Pancreas (tissue), 10 donors: ENCODE data around the gene MON2. TPM values are rescaled to one million over a fixed set of nuclear protein-coding genes. Genes with fewer than 3 reads are reported as not detected.
A peak's percentile ranks its signal among the peaks of the same experiment; 100 is the strongest.
"Not testable (repeated sequence)": the region's sequence is repeated elsewhere in the genome, so short reads cannot be mapped to it uniquely, and the experiment has no call there.

Experiments
- ATAC-seq, 4 donors: fragments of 200-7000 bp; cut with Tn5 transposase; one replicate each; pipeline versions ENCODE4 v1.8.0 to v1.9.1; 2020; ENCODE audit warnings: mild to moderate bottlenecking in 4 of 4, moderate library complexity in 4 of 4
- DNase-seq, 6 donors: peaks; one replicate each; pipeline ENCODE4 v3.0.0-alpha.2; 2020
- FAIRE-seq: peaks from 2 replicates; lab custom pipeline; 2012; peaks lifted over from hg19 to GRCh38; lab: Jason Lieb, UNC
- H3K27ac ChIP-seq, 4 donors: fragments of 200-600 bp; sonication (generic); 1 replicate in 3 of 4; 2 replicates in 1 of 4; pipeline versions ENCODE4 v1.5.0 to v1.8.0; 2020
- H3K27me3 ChIP-seq, 4 donors: fragments of 200-600 bp; one replicate each; pipeline ENCODE4 v1.8.0; 2021
- H3K36me3 ChIP-seq, 3 donors: fragments of 200-600 bp; sonication (generic) in 1 of 3; one replicate each; pipeline versions ENCODE4 v1.5.0 to v1.8.0; 2020 to 2021
- H3K4me1 ChIP-seq, 3 donors: fragments of 200-600 bp; one replicate each; pipeline ENCODE4 v1.8.0; 2021
- H3K4me3 ChIP-seq, 4 donors: fragments of 200-600 bp; sonication (generic) in 2 of 4; one replicate each; pipeline versions ENCODE4 v1.5.0 to v1.8.0; 2020 to 2021
- H3K9me3 ChIP-seq, 4 donors: fragments of 200-600 bp; one replicate each; pipeline ENCODE4 v1.8.0; 2021
- WGBS, 2 donors: extraction: QIAGEN DNeasy Blood & Tissue Kit; methylation state at CpG; one replicate each; pipeline ENCODE4 v1.1.7; 2013; 5-methylcytosine and 5-hydroxymethylcytosine counted together
- intact Hi-C, 3 donors: fragments of 100-400 bp; cut with DNase I; formaldehyde crosslinking; loops; one replicate each; pipeline versions ENCODE4 v1.11.1 to v1.14.2; 2022
- polyA plus RNA-seq, 2 donors: library from polyadenylated mRNA; stranded (reverse); fragments of 200-250 nt; gene quantifications; one replicate each; pipeline ENCODE4 v1.2.3, GENCODE V29; 2013
- total RNA-seq, 6 donors: library from RNA; stranded (reverse); fragmentation: NEBNext Ultra II Directional in 4 of 6; extraction: Animal tissue kit (Norgen Biotek cat#: 25700) in 4 of 6; gene quantifications; one replicate each; pipeline versions ENCODE4 v1.2.1 to v1.2.4, GENCODE V29; 2021 to 2023
- TF ChIP-seq, protein P1 (sequence below), 4 donors: fragments of 200-600 bp; sonication (generic) in 3 of 4; IDR thresholded peaks; one replicate each; pipeline versions ENCODE4 v1.5.0 to v1.8.0; 2021; ENCODE audit warnings: antibody characterized with exemption in 4 of 4
- donor health status: healthy with polysubstance abuse.
- donor health status: DM: no; HTN: no; CAD: no; lungs with moderate emphysema.
- donor health status: DM: no; HTN: no; CAD: no.
- donor health status: control.
- donor health status: control.
- donor health status: Bipolar disorder and iron deficiency.
- donor health status: DM: yes; HTN: yes; CAD: no.
- donor health status: DM: no; HTN: no; CAD: no.
- donor health status: DM: no; HTN: no; CAD: no.
- donor health status: DM: yes; HTN: yes; CAD: no.

The MON2 gene
- total and polyA plus RNA-seq, 8 donors = 14.6 to 46.8 (median 30.7) TPM

DNA sequence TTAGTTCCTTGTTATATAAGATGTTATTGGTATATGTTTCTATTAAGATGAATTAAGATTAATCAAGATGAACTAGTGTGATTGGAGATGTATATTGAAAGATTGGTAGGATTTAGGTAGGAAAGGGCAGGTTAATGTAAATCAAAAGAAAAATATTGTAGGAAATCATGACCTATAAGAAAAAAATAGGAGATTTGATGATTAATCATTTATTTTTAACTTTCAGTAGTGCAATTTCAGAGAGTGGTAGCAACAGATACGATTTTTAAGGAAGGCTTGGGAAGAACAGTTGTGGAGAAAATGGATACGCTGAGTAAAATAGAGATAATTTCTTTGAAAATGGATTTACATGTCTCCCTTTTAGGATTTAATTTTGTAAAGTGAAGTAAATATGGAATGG, 73.7 kb downstream of the MON2 start:
- Histone ChIP-seq H3K27ac (no peak overlapping the region), H3K4me1 (peaks cover 8 to 12% (median 10%) of the 10 kb centered on the region in 3 donors), H3K27me3 (no peaks in the 10 kb centered on the region), H3K9me3 (no peaks in the 10 kb centered on the region), H3K36me3 (peaks cover 0 to 10% (median 2%) of the 10 kb centered on the region in 3 donors), H3K4me3 (no peak overlapping the region)
- WGBS, 2 donors = 50 to 80% methylated on average over 2 of the region's 2 CpGs
- ATAC-seq = no peak
- intact Hi-C loops = no loop called here
- TF ChIP-seq, protein P1, sequence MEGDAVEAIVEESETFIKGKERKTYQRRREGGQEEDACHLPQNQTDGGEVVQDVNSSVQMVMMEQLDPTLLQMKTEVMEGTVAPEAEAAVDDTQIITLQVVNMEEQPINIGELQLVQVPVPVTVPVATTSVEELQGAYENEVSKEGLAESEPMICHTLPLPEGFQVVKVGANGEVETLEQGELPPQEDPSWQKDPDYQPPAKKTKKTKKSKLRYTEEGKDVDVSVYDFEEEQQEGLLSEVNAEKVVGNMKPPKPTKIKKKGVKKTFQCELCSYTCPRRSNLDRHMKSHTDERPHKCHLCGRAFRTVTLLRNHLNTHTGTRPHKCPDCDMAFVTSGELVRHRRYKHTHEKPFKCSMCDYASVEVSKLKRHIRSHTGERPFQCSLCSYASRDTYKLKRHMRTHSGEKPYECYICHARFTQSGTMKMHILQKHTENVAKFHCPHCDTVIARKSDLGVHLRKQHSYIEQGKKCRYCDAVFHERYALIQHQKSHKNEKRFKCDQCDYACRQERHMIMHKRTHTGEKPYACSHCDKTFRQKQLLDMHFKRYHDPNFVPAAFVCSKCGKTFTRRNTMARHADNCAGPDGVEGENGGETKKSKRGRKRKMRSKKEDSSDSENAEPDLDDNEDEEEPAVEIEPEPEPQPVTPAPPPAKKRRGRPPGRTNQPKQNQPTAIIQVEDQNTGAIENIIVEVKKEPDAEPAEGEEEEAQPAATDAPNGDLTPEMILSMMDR (IDR thresholded peaks at IDR 0.05) = no peak
- no peak for DNase-seq
- no peak for FAIRE-seq

DNA sequence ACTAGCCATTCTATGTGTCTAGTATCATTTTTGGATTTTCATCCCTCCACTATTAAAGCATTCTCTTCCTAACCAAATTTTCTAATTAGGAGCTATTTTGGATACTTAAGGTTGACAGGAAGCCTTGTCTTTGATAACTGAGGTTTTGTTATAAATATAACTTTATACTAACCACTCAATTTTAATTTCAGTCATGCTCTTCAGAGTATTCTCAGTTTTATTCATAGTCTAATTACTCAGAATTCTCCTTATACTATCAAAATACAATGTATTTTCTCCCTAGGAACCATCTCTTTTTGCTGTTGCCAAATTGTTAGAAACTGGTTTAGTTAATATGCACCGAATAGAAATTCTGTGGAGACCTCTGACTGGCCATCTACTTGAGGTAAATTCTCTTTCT, 76.2 kb downstream of the MON2 start:
- no peak for FAIRE-seq
- intact Hi-C loops = no loop called here
- Histone ChIP-seq H3K36me3 (peaks cover 0 to 34% (median 24%) of the 10 kb centered on the region in 3 donors), H3K4me3 (no peak overlapping the region), H3K4me1 (peaks cover under 1 to 1% (median under 1%) of the 10 kb centered on the region in 3 donors), H3K27ac (no peak overlapping the region), H3K27me3 (no peaks in the 10 kb centered on the region), H3K9me3 (no peaks in the 10 kb centered on the region)
- TF ChIP-seq, protein P1 (IDR thresholded peaks at IDR 0.05) = no peak
- WGBS, 2 donors = 91 to 95% methylated on average over 1 of the region's 1 CpG
- no peak for DNase-seq
- no peak for ATAC-seq

DNA sequence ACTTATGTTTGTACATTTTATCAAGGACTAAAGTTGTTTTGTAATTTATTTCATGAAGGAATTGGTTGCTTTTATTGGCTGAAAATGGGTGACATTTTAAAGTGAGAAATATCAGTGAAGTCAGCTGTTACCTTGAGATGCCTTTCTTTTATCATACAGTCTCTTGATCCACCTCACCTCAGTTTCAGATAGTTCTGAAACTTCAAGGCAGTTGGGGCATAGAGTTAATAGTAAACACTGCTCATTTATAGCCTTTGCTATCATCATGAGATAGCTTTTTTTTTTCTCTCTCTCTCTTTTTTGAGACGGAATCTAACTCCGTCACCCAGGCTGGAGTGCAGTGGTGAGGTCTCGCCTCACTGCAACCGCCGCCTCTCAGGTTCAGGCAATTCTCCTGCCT, 76.7 kb downstream of the MON2 start:
- ATAC-seq (no peak), DNase-seq (no peak), FAIRE-seq (no peak)
- Histone ChIP-seq H3K36me3 (peaks cover 0 to 31% (median 24%) of the 10 kb centered on the region in 3 donors), H3K4me3 (no peak overlapping the region), H3K27ac (no peak overlapping the region), H3K9me3 (no peaks in the 10 kb centered on the region), H3K27me3 (no peaks in the 10 kb centered on the region), H3K4me1 (no peaks in the 10 kb centered on the region)
- intact Hi-C loops = no loop called here
- WGBS, 2 donors = 75 to 88% methylated on average over 5 of the region's 5 CpGs
- TF ChIP-seq, protein P1 (IDR thresholded peaks at IDR 0.05) = no peak

DNA sequence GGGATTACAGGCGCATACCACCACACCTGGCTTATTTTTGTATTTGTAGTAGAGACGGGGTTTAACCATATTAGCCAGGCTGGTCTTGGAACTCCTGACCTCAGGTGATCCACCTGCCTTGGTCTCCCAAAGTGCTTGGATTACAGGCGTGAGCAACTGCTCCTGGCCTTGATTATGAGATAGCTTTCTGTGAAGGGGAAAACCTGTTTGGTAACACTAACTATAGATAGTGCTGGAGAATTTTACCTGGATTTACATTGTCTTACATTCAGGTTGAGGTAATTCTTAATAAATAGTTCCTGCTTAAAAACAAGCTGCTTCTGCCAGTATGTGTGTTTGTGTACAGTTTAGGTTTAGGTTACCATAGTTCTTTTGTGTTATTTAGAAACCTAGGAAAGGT, 77.1 kb downstream of the MON2 start:
- peaks cover 0 to 30% (median 24%) of the 10 kb centered on the region in 3 donors for H3K36me3 ChIP-seq
- TF ChIP-seq, protein P1 (IDR thresholded peaks at IDR 0.05) = no peak
- DNase-seq = no peak
- ATAC-seq = peak; percentile 41 to 69 (median 56)
- WGBS, 2 donors = 40 to 41% methylated on average over 3 of the region's 3 CpGs
- no peaks in the 10 kb centered on the region for H3K4me1 ChIP-seq
- no peaks in the 10 kb centered on the region for H3K9me3 ChIP-seq
- no peak overlapping the region for H3K27ac ChIP-seq
- intact Hi-C loops = no loop called here
- no peak for FAIRE-seq
- H3K4me3 ChIP-seq = no peak overlapping the region
- H3K27me3 ChIP-seq = no peaks in the 10 kb centered on the region

DNA sequence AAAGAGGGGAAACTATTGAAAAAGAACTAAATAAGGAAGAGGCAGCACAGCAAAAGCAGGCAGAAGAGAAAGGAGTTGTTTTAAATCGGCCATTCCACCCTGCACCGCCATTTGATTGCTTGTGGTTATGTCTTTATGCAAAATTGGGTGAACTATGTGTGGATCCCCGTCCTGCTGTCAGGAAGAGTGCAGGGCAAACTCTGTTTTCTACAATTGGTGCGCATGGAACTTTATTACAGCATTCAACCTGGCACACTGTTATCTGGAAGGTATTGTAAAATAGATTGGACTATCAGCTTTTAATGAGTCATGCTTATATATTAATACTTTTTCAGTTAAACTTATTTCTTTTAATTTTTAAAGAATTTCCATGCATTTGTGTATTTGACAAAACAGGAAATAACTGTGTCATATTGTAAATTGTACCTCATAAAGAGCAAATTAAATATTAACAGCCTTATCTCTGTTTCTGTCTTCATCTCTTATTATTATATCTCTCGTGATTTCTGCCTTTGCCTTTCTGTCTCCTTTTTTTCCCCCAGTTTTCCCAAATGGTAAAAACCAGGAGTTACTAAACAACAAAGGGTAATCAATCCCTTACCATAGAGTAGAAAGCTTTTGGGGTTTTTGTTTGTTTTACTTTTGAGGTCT, 86.4 kb downstream of the MON2 start:
- FAIRE-seq (peak; percentile 49), ATAC-seq (peak in 3 of 4 donors; percentile 41 to 66 (median 50))
- H3K36me3 ChIP-seq = peaks cover 0 to 19% (median 0%) of the 10 kb centered on the region in 3 donors

DNA sequence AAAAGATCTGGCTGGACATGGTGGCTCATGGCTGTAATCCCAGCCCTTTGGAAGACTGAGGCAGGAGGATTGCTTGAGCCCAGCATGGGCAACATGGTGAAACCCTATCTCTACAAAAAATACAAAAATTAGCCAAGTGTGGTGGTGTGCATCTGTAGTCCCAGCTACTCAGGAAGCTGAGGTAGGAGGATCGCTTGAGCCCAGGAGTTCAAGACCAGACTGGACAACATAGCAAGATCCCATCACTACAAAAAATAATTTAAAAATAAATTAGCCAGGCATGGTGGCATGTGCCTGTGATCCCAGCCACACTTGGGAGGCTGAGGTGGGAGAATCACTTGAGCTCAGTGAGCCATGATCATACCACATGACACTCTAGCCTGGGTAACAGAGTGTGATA, 92.7 kb downstream of the MON2 start:
- FAIRE-seq = not testable (repeated sequence)
- peaks cover 0 to 40% (median 7%) of the 10 kb centered on the region in 3 donors for H3K36me3 ChIP-seq

More for the DNA sequence above, 86.4 kb downstream of the MON2 start:
- TF ChIP-seq, protein P1 (IDR thresholded peaks at IDR 0.05) = no peak
- intact Hi-C loops = no loop called here
- 53% methylated on average over 5 of the region's 5 CpGs for WGBS, 2 donors
- H3K4me3 ChIP-seq = no peak overlapping the region
- H3K9me3 ChIP-seq = no peaks in the 10 kb centered on the region
- no peaks in the 10 kb centered on the region for H3K27me3 ChIP-seq
- no peak for DNase-seq
- peak overlapping the region in 2 of 4 donors; percentile 2 to 37 for H3K27ac ChIP-seq
- peaks cover 9 to 15% (median 13%) of the 10 kb centered on the region in 3 donors for H3K4me1 ChIP-seq

More for the DNA sequence above, 92.7 kb downstream of the MON2 start:
- intact Hi-C loops, H3K27ac ChIP-seq, H3K4me1 ChIP-seq, ATAC-seq, H3K9me3 ChIP-seq, H3K4me3 ChIP-seq, H3K27me3 ChIP-seq, DNase-seq: not testable (repeated sequence)
- WGBS, 2 donors = 91 to 100% methylated on average over 1 of the region's 1 CpG
